NCI-H2081 treated with DMSO at 0.1 percent for 48 hours (cell line): ENCODE measurements around the gene AP3M1.
"Not testable (repeated sequence)": the region's sequence is repeated elsewhere in the genome, so short reads cannot be mapped to it uniquely, and the experiment has no call there.

Experiments used
- DNase-seq: peaks from one replicate; lab custom pipeline; 2025; lab: John Stamatoyannopoulos, UW

AP3M1 gene

GRCh38 chr10:74150204-74150989 lies at the start of gene AP3M1:
AP3M1 (minus strand) TSS chr10:74150828; CDS start chr10:74138379, 12,449 bp downstream.
- DNase-seq: no peak

- no peak for DNase-seq
Observed at GRCh38 chr10:74199315-74199714, 48.7 kb upstream of the AP3M1 start.

GRCh38 chr10:74194999-74195398 lies 44.4 kb upstream of the AP3M1 start:
- DNase-seq: no peak

GRCh38 chr10:74194545-74194944 lies 43.9 kb upstream of the AP3M1 start:
- no peak for DNase-seq

- no peak for DNase-seq
Observed at GRCh38 chr10:74190494-74190893, 39.9 kb upstream of the AP3M1 start.

- DNase-seq: no peak
Observed at GRCh38 chr10:74189999-74190421, 39.4 kb upstream of the AP3M1 start.

- DNase-seq: not testable (repeated sequence)
Observed at GRCh38 chr10:74188617-74189016, 38.0 kb upstream of the AP3M1 start.

- DNase-seq: no peak
Observed at GRCh38 chr10:74187237-74187636, 36.6 kb upstream of the AP3M1 start.

- DNase-seq: no peak
Observed at GRCh38 chr10:74186678-74187077, 36.0 kb upstream of the AP3M1 start.

GRCh38 chr10:74179111-74179710 lies 28.6 kb upstream of the AP3M1 start:
- DNase-seq: no peak

- DNase-seq: no peak
Observed at GRCh38 chr10:74178042-74178791, 27.6 kb upstream of the AP3M1 start.

- DNase-seq: no peak
Observed at GRCh38 chr10:74177140-74177677, 26.6 kb upstream of the AP3M1 start.

- peak; percentile 87 for DNase-seq
Observed at GRCh38 chr10:74176380-74177139, 25.9 kb upstream of the AP3M1 start.

GRCh38 chr10:74175510-74176379 lies 25.1 kb upstream of the AP3M1 start:
- DNase-seq: no peak

- DNase-seq: no peak
Observed at GRCh38 chr10:74174521-74174920, 23.9 kb upstream of the AP3M1 start.

GRCh38 chr10:74171625-74172024 lies 21.0 kb upstream of the AP3M1 start:
- no peak for DNase-seq

GRCh38 chr10:74167443-74167842 lies 16.8 kb upstream of the AP3M1 start:
- no peak for DNase-seq

GRCh38 chr10:74165530-74165901 lies 14.9 kb upstream of the AP3M1 start:
- DNase-seq: no peak

- no peak for DNase-seq
Observed at GRCh38 chr10:74164716-74165529, 14.3 kb upstream of the AP3M1 start.
